Spleen (tissue), 11 donors: ENCODE results near the gene SRGAP3. TPM values are rescaled to one million over a fixed set of nuclear protein-coding genes. Genes with fewer than 3 reads are reported as not detected.

Experiments used
- DNase-seq: peaks from one replicate; pipeline ENCODE4 v3.0.0-alpha.2; 2020
- H3K27ac ChIP-seq, 8 donors: fragments of 200-600 bp; sonication (generic) in 7 of 8; 1 replicate in 4 of 8; 2 replicates in 4 of 8; pipeline versions ENCODE4 v1.5.0 to v1.8.0; 2016 to 2021; ENCODE audit warnings: inconsistent platforms in 4 of 8, mild to moderate bottlenecking in 4 of 8, moderate library complexity in 1 of 8
- H3K27me3 ChIP-seq, 7 donors: fragments of 200-600 bp; sonication (generic) in 6 of 7; replicated peaks in 1 of 7; 1 replicate in 4 of 7; 2 replicates in 3 of 7; pipeline versions ENCODE4 v1.5.0 to v1.8.0; 2016 to 2021; ENCODE audit warnings: inconsistent platforms in 3 of 7, mild to moderate bottlenecking in 1 of 7
- H3K36me3 ChIP-seq, 6 donors: fragments of 200-600 bp; sonication (generic) in 5 of 6; 1 replicate in 4 of 6; 2 replicates in 2 of 6; pipeline versions ENCODE4 v1.5.0 to v1.8.0; 2016 to 2021; ENCODE audit warnings: inconsistent platforms in 2 of 6
- H3K4me1 ChIP-seq, 6 donors: fragments of 200-600 bp; sonication (generic) in 5 of 6; 1 replicate in 3 of 6; 2 replicates in 3 of 6; pipeline versions ENCODE4 v1.5.0 to v1.8.0; 2016 to 2021; ENCODE audit warnings: inconsistent platforms in 3 of 6
- H3K4me3 ChIP-seq, 8 donors: fragments of 200-600 bp; sonication (generic) in 7 of 8; 1 replicate in 4 of 8; 2 replicates in 4 of 8; pipeline versions ENCODE4 v1.5.0 to v1.8.0; 2016 to 2021; ENCODE audit warnings: inconsistent platforms in 4 of 8, mild to moderate bottlenecking in 4 of 8, moderate library complexity in 2 of 8
- H3K9me3 ChIP-seq, 8 donors: fragments of 200-600 bp; sonication (generic) in 7 of 8; 1 replicate in 4 of 8; 2 replicates in 4 of 8; pipeline versions ENCODE4 v1.5.0 to v1.8.0; 2016 to 2021; ENCODE audit warnings: inconsistent platforms in 4 of 8
- POLR2A ChIP-seq, 3 donors: fragments of 450-650 bp; IDR thresholded peaks; one replicate each; pipeline ENCODE4 v1.5.1; 2017; ENCODE audit warnings: antibody characterized with exemption in 3 of 3, mild to moderate bottlenecking in 1 of 3
- POLR2AphosphoS5 ChIP-seq, 3 donors: sonication (generic); formaldehyde crosslinking; IDR thresholded peaks; one replicate each; pipeline ENCODE4 v1.5.1; 2017; ENCODE audit warnings: antibody characterized with exemption in 3 of 3
- WGBS, 5 donors: extraction: QIAGEN DNeasy Blood & Tissue Kit in 3 of 5; methylation state at CpG; one replicate each; pipeline versions ENCODE4 v1.1.5 to v1.1.7; 2013 to 2018; 5-methylcytosine and 5-hydroxymethylcytosine counted together
- intact Hi-C: fragments of 100-400 bp; cut with DNase I; formaldehyde crosslinking; loops from one replicate; pipeline ENCODE4 v1.15.0; 2023; ENCODE audit warnings: low total_unique reads
- polyA plus RNA-seq, 3 donors: library from polyadenylated mRNA; stranded (reverse); fragments of 200-250 nt; gene quantifications; one replicate each; pipeline ENCODE4 v1.2.1, GENCODE V29; 2013
- total RNA-seq, 7 donors: library from RNA; depleted of rRNA in 3 of 7; stranded (reverse); fragments of >200 nt in 3 of 7; fragmentation: NEBNext Ultra II Directional in 4 of 7; extraction: Animal tissue kit (Norgen Biotek cat#: 25700) in 4 of 7; gene quantifications; one replicate each; pipeline versions ENCODE4 v1.1.0 to v1.2.1, GENCODE V29; 2016 to 2021
- TF ChIP-seq, protein P1 (sequence below), 11 experiments: fragments of 200-600 bp in 7 of 11; fragments of 450-650 bp in 4 of 11; sonication (generic) in 4 of 11; IDR thresholded peaks in 8 of 11; conservative IDR thresholded peaks in 3 of 11; 1 replicate in 7 of 11; 2 replicates in 4 of 11; pipeline versions ENCODE4 v1.4.0 to v1.8.0; 2016 to 2021; ENCODE audit warnings: antibody characterized with exemption in 11 of 11, inconsistent platforms in 4 of 11, mild to moderate bottlenecking in 1 of 11
- donor health status: healthy with polysubstance abuse.
- donor health status: DM: no; HTN: no; CAD: no; lungs with moderate emphysema.
- donor health status: DM: no; HTN: no; CAD: no.
- donor health status: Bipolar disorder and iron deficiency.
- donor health status: healthy.
- donor health status: DM: no; HTN: no; CAD: no.
- donor health status: DM: yes; HTN: yes; CAD: no.

SRGAP3 gene
- total and polyA plus RNA-seq, 10 donors, result 0.54 to 10.3 (median 6.4) TPM

DNA sequence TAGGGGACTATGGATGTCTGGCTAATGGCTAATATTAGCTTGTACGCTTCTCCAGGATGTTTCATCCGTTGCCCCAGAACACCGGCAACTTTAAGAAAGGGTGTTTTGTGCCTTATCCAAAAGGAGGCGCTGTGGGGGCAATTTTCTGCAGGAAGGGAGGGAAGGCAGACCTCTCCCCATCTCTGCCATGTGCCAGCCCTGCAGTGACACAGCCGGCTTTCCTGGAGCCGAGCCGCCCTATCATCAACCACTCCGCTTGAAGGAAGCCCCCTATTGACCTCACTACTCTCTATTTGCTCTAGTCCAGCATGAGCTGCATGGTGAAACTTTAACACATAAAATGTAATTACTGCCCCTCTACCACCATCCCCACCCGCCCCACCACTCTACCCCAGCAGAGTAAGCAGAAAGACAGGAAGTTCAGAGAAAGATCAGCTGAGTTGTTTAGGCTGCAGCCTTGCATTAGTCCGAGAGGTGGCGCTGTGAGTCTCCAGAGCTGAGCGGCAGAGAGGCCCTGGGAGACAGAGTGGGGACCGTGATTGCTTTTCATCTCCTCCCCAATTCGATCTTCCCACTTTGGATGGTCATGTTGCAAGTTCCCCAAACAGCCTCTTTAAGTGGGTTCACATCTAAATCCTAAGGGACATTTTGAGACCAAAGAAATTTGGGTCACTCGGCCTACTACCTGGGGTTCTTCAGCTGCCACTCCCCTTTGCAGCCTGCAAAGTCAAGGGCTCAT, 261.6 kb downstream of the SRGAP3 start:
- peak; percentile 82 for DNase-seq
- WGBS, 5 donors, result 22 to 27% (median 23%) methylated on average over 15 of the region's 15 CpGs
- peaks cover 0 to 11% (median 0%) of the 10 kb centered on the region in 7 donors for H3K27me3 ChIP-seq
- no peak overlapping the region for H3K27ac ChIP-seq
- TF ChIP-seq, protein P1, sequence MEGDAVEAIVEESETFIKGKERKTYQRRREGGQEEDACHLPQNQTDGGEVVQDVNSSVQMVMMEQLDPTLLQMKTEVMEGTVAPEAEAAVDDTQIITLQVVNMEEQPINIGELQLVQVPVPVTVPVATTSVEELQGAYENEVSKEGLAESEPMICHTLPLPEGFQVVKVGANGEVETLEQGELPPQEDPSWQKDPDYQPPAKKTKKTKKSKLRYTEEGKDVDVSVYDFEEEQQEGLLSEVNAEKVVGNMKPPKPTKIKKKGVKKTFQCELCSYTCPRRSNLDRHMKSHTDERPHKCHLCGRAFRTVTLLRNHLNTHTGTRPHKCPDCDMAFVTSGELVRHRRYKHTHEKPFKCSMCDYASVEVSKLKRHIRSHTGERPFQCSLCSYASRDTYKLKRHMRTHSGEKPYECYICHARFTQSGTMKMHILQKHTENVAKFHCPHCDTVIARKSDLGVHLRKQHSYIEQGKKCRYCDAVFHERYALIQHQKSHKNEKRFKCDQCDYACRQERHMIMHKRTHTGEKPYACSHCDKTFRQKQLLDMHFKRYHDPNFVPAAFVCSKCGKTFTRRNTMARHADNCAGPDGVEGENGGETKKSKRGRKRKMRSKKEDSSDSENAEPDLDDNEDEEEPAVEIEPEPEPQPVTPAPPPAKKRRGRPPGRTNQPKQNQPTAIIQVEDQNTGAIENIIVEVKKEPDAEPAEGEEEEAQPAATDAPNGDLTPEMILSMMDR (IDR thresholded peaks at IDR 0.05 in 8 of 11, conservative IDR thresholded peaks at IDR 0.05 in 3 of 11), result peak; percentile 21 to 82 (median 59)
- TF ChIP-seq POLR2AphosphoS5 (IDR thresholded peaks at IDR 0.05) (no peak), POLR2A (IDR thresholded peaks at IDR 0.05) (no peak)
- H3K4me3 ChIP-seq, result peak overlapping the region in 1 of 8 donors; percentile 42
- H3K4me1 ChIP-seq, result peaks cover 0 to 9% (median 0%) of the 10 kb centered on the region in 6 donors
- H3K36me3 ChIP-seq, result no peaks in the 10 kb centered on the region
- H3K9me3 ChIP-seq, result no peaks in the 10 kb centered on the region
- intact Hi-C loops, result no loop called here

DNA sequence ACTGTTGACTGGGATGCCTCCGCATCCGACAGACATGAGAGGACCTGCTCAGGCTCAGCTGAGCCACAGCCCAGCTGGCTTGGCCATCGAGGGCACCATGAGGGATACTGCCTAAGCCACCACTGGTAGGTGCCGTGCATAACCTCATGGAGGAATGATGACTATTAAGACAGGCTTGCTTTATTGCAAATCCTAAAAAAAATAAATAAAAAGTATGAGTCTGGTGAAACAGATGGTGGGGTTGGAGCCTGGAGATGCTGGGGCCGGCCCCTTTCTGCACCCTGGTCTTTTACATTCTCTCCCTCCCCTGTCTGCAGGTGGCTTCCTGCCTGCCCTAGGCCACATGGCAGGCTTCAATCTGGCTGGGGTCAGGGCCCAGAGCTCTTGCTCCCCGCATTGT, 262.2 kb downstream of the SRGAP3 start:
- no peak overlapping the region for H3K27ac ChIP-seq
- H3K36me3 ChIP-seq, result no peaks in the 10 kb centered on the region
- H3K4me1 ChIP-seq, result peaks cover 0 to 9% (median 0%) of the 10 kb centered on the region in 6 donors
- H3K27me3 ChIP-seq, result peaks cover 0 to 11% (median 0%) of the 10 kb centered on the region in 7 donors
- no peaks in the 10 kb centered on the region for H3K9me3 ChIP-seq
- peak; percentile 46 for DNase-seq
- H3K4me3 ChIP-seq, result no peak overlapping the region
- TF ChIP-seq, protein P1 (IDR thresholded peaks at IDR 0.05 in 8 of 11, conservative IDR thresholded peaks at IDR 0.05 in 3 of 11), result no peak
- TF ChIP-seq POLR2AphosphoS5 (IDR thresholded peaks at IDR 0.05), result no peak
- TF ChIP-seq POLR2A (IDR thresholded peaks at IDR 0.05), result no peak
- 80 to 88% (median 83%) methylated on average over 6 of the region's 6 CpGs for WGBS, 5 donors
- intact Hi-C loops, result no loop called here

DNA sequence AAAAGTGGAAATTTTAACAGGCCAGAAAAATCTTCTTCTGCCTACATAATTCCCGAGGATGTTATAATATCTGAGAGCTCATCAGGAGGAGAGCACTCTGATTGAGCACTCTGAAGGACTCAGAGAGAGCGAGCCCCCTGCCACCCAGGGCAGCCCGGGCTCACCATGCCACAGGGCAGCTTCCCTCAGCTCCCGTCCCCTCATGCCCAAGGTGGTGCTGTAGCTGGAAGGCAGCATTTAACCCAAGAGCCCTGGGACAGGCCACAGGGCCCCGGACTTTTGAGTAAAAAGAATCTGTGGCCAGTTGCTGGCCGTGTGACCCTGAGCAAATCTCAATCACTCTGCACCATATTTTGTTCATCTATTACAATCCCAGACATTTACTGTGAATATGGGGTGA, 262.7 kb downstream of the SRGAP3 start:
- DNase-seq, result peak; percentile 47
- Histone ChIP-seq H3K4me1 (peaks cover 0 to 13% (median 0%) of the 10 kb centered on the region in 6 donors), H3K27ac (no peak overlapping the region), H3K27me3 (peaks cover 0 to 11% (median 0%) of the 10 kb centered on the region in 7 donors), H3K9me3 (no peaks in the 10 kb centered on the region), H3K36me3 (no peaks in the 10 kb centered on the region), H3K4me3 (no peak overlapping the region)
- TF ChIP-seq POLR2A (IDR thresholded peaks at IDR 0.05) (no peak), POLR2AphosphoS5 (IDR thresholded peaks at IDR 0.05) (no peak)
- TF ChIP-seq, protein P1 (IDR thresholded peaks at IDR 0.05 in 8 of 11, conservative IDR thresholded peaks at IDR 0.05 in 3 of 11), result no peak
- intact Hi-C loops, result no loop called here
- 79 to 92% (median 87%) methylated on average over 6 of the region's 6 CpGs for WGBS, 5 donors

DNA sequence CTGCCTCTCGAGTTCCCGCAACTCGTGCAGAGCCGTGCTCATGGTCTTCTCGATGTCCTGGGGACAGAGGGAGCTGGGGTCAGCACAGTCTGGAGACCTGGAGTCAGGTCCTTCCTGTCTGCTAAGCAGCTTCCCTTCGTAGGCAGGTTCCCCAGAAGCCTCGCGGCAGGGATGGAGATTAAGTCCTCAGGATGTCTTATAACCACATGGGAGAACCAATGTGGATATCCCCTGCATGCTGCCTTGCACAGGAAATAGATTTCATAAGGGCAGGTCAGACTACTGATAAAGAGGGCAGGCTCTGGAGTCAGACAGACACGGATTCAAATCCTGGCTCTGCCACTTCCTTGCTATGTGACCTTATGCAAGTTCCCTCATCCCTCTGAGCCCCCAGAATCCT, 263.6 kb downstream of the SRGAP3 start:
- intact Hi-C loops, result no loop called here
- Histone ChIP-seq H3K9me3 (no peaks in the 10 kb centered on the region), H3K27me3 (peaks cover 0 to 15% (median 0%) of the 10 kb centered on the region in 7 donors), H3K4me3 (no peak overlapping the region), H3K27ac (no peak overlapping the region), H3K4me1 (peaks cover 0 to 15% (median 0%) of the 10 kb centered on the region in 6 donors), H3K36me3 (no peaks in the 10 kb centered on the region)
- WGBS, 5 donors, result 61 to 83% (median 76%) methylated on average over 5 to 9 of the region's 9 CpGs
- TF ChIP-seq, protein P1 (IDR thresholded peaks at IDR 0.05 in 8 of 11, conservative IDR thresholded peaks at IDR 0.05 in 3 of 11), result no peak
- TF ChIP-seq POLR2A (IDR thresholded peaks at IDR 0.05), result no peak
- TF ChIP-seq POLR2AphosphoS5 (IDR thresholded peaks at IDR 0.05), result no peak
- no peak for DNase-seq
